Loucy (cell line): ENCODE data around the gene SNIP1.

Experiments
- EZH2phosphoT487 ChIP-seq: fragments of 200-600 bp; IDR thresholded peaks from 2 replicates; pipeline ENCODE4 v1.6.1; 2018; ENCODE audit warnings: antibody characterized with exemption, mild to moderate bottlenecking, moderate library complexity, borderline replicate concordance
- TF ChIP-seq, protein P1 (sequence below): fragments of 200-600 bp; sonication (generic); conservative IDR thresholded peaks from 2 replicates; pipeline ENCODE4 v1.5.1; 2014; ENCODE audit warnings: mild to moderate bottlenecking, antibody characterized with exemption, low read length

DNA sequence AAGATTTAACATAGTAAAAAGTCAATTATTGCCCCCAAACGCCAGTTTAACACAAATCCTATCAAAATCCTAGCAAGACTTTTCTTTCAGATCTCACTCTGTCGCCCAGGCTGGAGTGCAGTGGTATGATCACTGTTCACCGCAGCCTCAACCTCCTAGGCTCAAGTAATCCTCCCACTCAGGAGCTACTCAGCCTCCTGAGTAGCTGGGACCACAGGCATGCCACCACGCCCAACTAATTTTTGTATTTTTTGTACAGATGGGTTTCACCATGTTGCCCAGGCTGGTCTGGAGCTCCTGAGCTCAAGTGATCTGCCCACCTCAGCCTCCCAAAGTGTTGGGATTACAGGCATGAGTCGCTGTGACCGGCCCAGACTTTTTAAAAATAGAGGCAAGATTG lies 4.8 kb downstream of the SNIP1 start:
- TF ChIP-seq EZH2phosphoT487, result no peak
- TF ChIP-seq, protein P1, sequence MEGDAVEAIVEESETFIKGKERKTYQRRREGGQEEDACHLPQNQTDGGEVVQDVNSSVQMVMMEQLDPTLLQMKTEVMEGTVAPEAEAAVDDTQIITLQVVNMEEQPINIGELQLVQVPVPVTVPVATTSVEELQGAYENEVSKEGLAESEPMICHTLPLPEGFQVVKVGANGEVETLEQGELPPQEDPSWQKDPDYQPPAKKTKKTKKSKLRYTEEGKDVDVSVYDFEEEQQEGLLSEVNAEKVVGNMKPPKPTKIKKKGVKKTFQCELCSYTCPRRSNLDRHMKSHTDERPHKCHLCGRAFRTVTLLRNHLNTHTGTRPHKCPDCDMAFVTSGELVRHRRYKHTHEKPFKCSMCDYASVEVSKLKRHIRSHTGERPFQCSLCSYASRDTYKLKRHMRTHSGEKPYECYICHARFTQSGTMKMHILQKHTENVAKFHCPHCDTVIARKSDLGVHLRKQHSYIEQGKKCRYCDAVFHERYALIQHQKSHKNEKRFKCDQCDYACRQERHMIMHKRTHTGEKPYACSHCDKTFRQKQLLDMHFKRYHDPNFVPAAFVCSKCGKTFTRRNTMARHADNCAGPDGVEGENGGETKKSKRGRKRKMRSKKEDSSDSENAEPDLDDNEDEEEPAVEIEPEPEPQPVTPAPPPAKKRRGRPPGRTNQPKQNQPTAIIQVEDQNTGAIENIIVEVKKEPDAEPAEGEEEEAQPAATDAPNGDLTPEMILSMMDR, result no peak
